ENCODE results near the gene TTC21A.

- TF ChIP-seq, protein P1, sequence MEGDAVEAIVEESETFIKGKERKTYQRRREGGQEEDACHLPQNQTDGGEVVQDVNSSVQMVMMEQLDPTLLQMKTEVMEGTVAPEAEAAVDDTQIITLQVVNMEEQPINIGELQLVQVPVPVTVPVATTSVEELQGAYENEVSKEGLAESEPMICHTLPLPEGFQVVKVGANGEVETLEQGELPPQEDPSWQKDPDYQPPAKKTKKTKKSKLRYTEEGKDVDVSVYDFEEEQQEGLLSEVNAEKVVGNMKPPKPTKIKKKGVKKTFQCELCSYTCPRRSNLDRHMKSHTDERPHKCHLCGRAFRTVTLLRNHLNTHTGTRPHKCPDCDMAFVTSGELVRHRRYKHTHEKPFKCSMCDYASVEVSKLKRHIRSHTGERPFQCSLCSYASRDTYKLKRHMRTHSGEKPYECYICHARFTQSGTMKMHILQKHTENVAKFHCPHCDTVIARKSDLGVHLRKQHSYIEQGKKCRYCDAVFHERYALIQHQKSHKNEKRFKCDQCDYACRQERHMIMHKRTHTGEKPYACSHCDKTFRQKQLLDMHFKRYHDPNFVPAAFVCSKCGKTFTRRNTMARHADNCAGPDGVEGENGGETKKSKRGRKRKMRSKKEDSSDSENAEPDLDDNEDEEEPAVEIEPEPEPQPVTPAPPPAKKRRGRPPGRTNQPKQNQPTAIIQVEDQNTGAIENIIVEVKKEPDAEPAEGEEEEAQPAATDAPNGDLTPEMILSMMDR (IDR thresholded peaks at IDR 0.05) = no peak
- TF ChIP-seq TCF7L2 (IDR thresholded peaks at IDR 0.05; ENCODE audit: low read depth, low read length) (no peak), SIN3A (IDR thresholded peaks at IDR 0.05; ENCODE audit: borderline replicate concordance, insufficient read depth, low read depth, low read length) (no peak), POLR2AphosphoS5 (IDR thresholded peaks at IDR 0.05; ENCODE audit: low read depth, low read length) (no peak), REST (IDR thresholded peaks at IDR 0.05; ENCODE audit: insufficient read depth in 1 of 2, low read depth in 2 of 2, low read length in 1 of 2) (no peak)
Observed at GRCh38 chr3:39099738-39100499, 7.6 kb upstream of the TTC21A start.

Data from Panc1 (cell line).